GM12878 (cell line): ENCODE data around the gene BCHE. TPM values are rescaled to one million over a fixed set of nuclear protein-coding genes. Genes with fewer than 3 reads are reported as not detected.

Source experiments
- ATAC-seq: fragments of 200-7000 bp; cut with Tn5 transposase; 3 replicates; pipeline ENCODE4 v1.9.1; 2020; ENCODE audit warnings: mild to moderate bottlenecking, moderate library complexity
- Bru-seq: library from RNA; stranded (reverse); fragments of 400-500 nt; gene quantifications from one replicate; lab custom pipeline; 2021; lab: Mats Ljungman, UMichigan
- BruChase-seq, 2 experiments: library from RNA; stranded (reverse); fragments of 400-500 nt; gene quantifications; one replicate each; lab custom pipeline; 2021; lab: Mats Ljungman, UMichigan
- BruUV-seq: library from RNA; stranded (reverse); fragments of 400-500 nt; replicated peaks from 2 replicates; lab custom pipeline; 2021; lab: Mats Ljungman, UMichigan
- CTCF ChIA-PET: fragments of 300-600 bp; sonication (Branson Sonifier 250); formaldehyde crosslinking; extraction: SDS; loops from one replicate; lab custom pipeline; 2021; ENCODE audit warnings: inconsistent platforms; lab: Yijun Ruan, JAX
- POLR2A ChIA-PET: fragments of 350-600 bp; formaldehyde crosslinking; extraction: SDS; loops from one replicate; lab custom pipeline; 2021; ENCODE audit warnings: inconsistent platforms; lab: Charles Lee
- RAD21 ChIA-PET: fragments of 300-600 bp; sonication (Branson Sonifier 250); formaldehyde crosslinking; loops from one replicate; lab custom pipeline; 2023; ENCODE audit warnings: antibody characterized with exemption; ENCODE audit not compliant: unreplicated experiment; lab: Charles Lee
- SMC1A ChIA-PET: fragments of 300-600 bp; sonication (Branson Sonifier 250); formaldehyde crosslinking; loops from one replicate; lab custom pipeline; 2023; ENCODE audit not compliant: unreplicated experiment, uncharacterized antibody; lab: Charles Lee
- DNase-seq: peaks from one replicate; pipeline ENCODE4 v3.0.0-alpha.2; 2011; ENCODE audit warnings: low read depth, low spot score
- FAIRE-seq: peaks from 3 replicates; lab custom pipeline; 2011; peaks lifted over from hg19 to GRCh38; lab: Jason Lieb, UNC
- H2AFZ ChIP-seq: 2 replicates; pipeline ENCODE4 v1.6.0; 2011; ENCODE audit warnings: low read depth, low read length, control low read depth; ENCODE audit not compliant: control insufficient read depth
- H3K27ac ChIP-seq: 2 replicates; pipeline ENCODE4 v1.5.1; 2011; ENCODE audit warnings: control low read depth; ENCODE audit not compliant: control insufficient read depth, insufficient read depth
- H3K27me3 ChIP-seq, 2 experiments: replicated peaks in 1 of 2; 2 replicates each; pipeline versions ENCODE4 v1.6.0 to v1.6.1; 2011; ENCODE audit warnings: low read length in 1 of 2; ENCODE audit not compliant: control insufficient read depth in 2 of 2, insufficient read depth in 2 of 2
- H3K36me3 ChIP-seq, 2 experiments: 2 replicates each; pipeline ENCODE4 v1.5.1; 2011; ENCODE audit warnings: low read length in 1 of 2; ENCODE audit not compliant: control insufficient read depth in 2 of 2, insufficient read depth in 2 of 2
- H3K4me1 ChIP-seq: 2 replicates; pipeline ENCODE4 v1.6.1; 2011; ENCODE audit warnings: mild to moderate bottlenecking, low read length, moderate library complexity, mixed read lengths; ENCODE audit not compliant: control insufficient read depth, insufficient read depth
- H3K4me2 ChIP-seq: 2 replicates; pipeline ENCODE4 v1.6.0; 2011; ENCODE audit warnings: control low read depth; ENCODE audit not compliant: control insufficient read depth, insufficient read depth
- H3K4me3 ChIP-seq: fragments of 200-600 bp; sonication (generic); 2 replicates; pipeline ENCODE4 v1.5.1; 2016
- H3K79me2 ChIP-seq: 2 replicates; pipeline ENCODE4 v1.6.0; 2011; ENCODE audit warnings: low read length; ENCODE audit not compliant: control insufficient read depth, insufficient read depth
- H3K9ac ChIP-seq: 2 replicates; pipeline ENCODE4 v1.8.0; 2011; ENCODE audit warnings: low read length, control low read depth, mixed read lengths; ENCODE audit not compliant: control insufficient read depth, insufficient read depth
- H3K9me3 ChIP-seq: replicated peaks from 3 replicates; pipeline ENCODE4 v1.5.1; 2011; ENCODE audit warnings: mild to moderate bottlenecking, low read length; ENCODE audit not compliant: control insufficient read depth, insufficient read depth
- H4K20me1 ChIP-seq: 2 replicates; pipeline ENCODE4 v1.6.0; 2011; ENCODE audit not compliant: control insufficient read depth, insufficient read depth
- BHLHE40 ChIP-seq, 2 experiments: fragments of 450-650 bp in 1 of 2; IDR thresholded peaks; 2 replicates each; pipeline ENCODE4 v1.6.1; 2011 to 2017; ENCODE audit warnings: low read depth in 2 of 2, borderline replicate concordance in 1 of 2, improper control_type of control experiment in 1 of 2, low read length in 1 of 2, mild to moderate bottlenecking in 1 of 2
- DPF2 ChIP-seq: fragments of 450-650 bp; IDR thresholded peaks from 2 replicates; pipeline ENCODE4 v1.6.1; 2017; ENCODE audit warnings: mild to moderate bottlenecking
- EZH2 ChIP-seq: IDR thresholded peaks from 2 replicates; pipeline ENCODE4 v1.6.1; 2012; ENCODE audit warnings: low read depth, mild to moderate bottlenecking, control low read depth, inconsistent platforms, low read length, borderline replicate concordance; ENCODE audit not compliant: control insufficient read depth
- HDGF ChIP-seq: fragments of 450-650 bp; IDR thresholded peaks from 2 replicates; pipeline ENCODE4 v1.6.1; 2016; ENCODE audit warnings: antibody characterized with exemption
- IKZF1 ChIP-seq: fragments of 450-650 bp; conservative IDR thresholded peaks from 2 replicates; pipeline ENCODE4 v1.6.1; 2017; ENCODE audit warnings: antibody characterized with exemption, mild to moderate bottlenecking
- NBN ChIP-seq: fragments of 450-650 bp; IDR thresholded peaks from 2 replicates; pipeline ENCODE4 v1.6.1; 2016
- NKRF ChIP-seq: fragments of 450-650 bp; conservative IDR thresholded peaks from 2 replicates; pipeline ENCODE4 v1.6.1; 2017; ENCODE audit warnings: mild to moderate bottlenecking, moderate library complexity
- RB1 ChIP-seq: fragments of 450-650 bp; formaldehyde crosslinking; IDR thresholded peaks from 2 replicates; pipeline ENCODE4 v1.6.1; 2017; ENCODE audit warnings: mild to moderate bottlenecking, borderline replicate concordance
- RELA ChIP-seq: fragments of 450-650 bp; IDR thresholded peaks from 2 replicates; pipeline ENCODE4 v1.8.0; 2014; ENCODE audit warnings: borderline replicate concordance; ENCODE audit not compliant: partially characterized antibody
- SMC3 ChIP-seq: IDR thresholded peaks from 2 replicates; pipeline ENCODE4 v1.6.1; 2011; ENCODE audit warnings: low read length, improper control_type of control experiment, borderline replicate concordance
- TBL1XR1 ChIP-seq: IDR thresholded peaks from 2 replicates; pipeline ENCODE4 v1.6.1; 2012; ENCODE audit warnings: low read depth, low read length, improper control_type of control experiment
- WGBS: methylation state at CpG from one replicate; pipeline ENCODE4 v1.1.6; 2016; ENCODE audit warnings: low lambda C conversion rate; ENCODE audit not compliant: insufficient replicate concordance, insufficient coverage; ENCODE audit errors: missing lambda C conversion rate; 5-methylcytosine and 5-hydroxymethylcytosine counted together
- in situ Hi-C: fragments of 300-500 bp; cut with MboI; formaldehyde crosslinking; loops from 9 replicates; pipeline ENCODE4 v1.14.3; 2018; ENCODE audit warnings: mixed read lengths
- intact Hi-C: fragments of 100-400 bp; cut with micrococcal nuclease; formaldehyde crosslinking; loops from one replicate; pipeline ENCODE4 v1.14.2; 2022; ENCODE audit not compliant: unreplicated experiment
- long read RNA-seq, 2 experiments: library from polyadenylated mRNA; unstranded; transcript quantifications; one replicate each; pipeline ENCODE4 v2.0.0, GENCODE V29; 2019 to 2020
- polyA minus RNA-seq, 3 experiments: library from RNA; depleted of rRNA, polyadenylated mRNA; stranded (reverse); fragments of >200 nt; gene quantifications; 2 replicates each; pipeline ENCODE4 v1.2.3, GENCODE V29; 2011
- polyA plus RNA-seq, 11 experiments: library from polyadenylated mRNA; depleted of rRNA in 4 of 11; unstranded in 6 of 11; stranded (reverse) in 5 of 11; fragments of >200 nt; fragmentation: Nextera tagmentation in 4 of 11; fragmentation: Illumina TruSeq in 1 of 11; extraction: Ambion mirVana in 4 of 11; extraction: Trizol in 1 of 11; gene quantifications; 1 replicate in 1 of 11; 2 replicates in 10 of 11; pipeline versions ENCODE4 v1.2.1 to v1.2.3, GENCODE V29; 2011 to 2016; ENCODE audit warnings: inconsistent platforms in 2 of 11, missing spikeins in 2 of 11, low read depth in 1 of 11
- total RNA-seq, 4 experiments: library from RNA; depleted of rRNA in 3 of 4; stranded (reverse); fragments of >200 nt in 3 of 4; fragmentation: Illumina TruSeq in 1 of 4; extraction: Trizol in 1 of 4; gene quantifications; 2 replicates each; pipeline versions ENCODE4 v1.2.1 to v1.2.3, GENCODE V29; 2013 to 2021
- TF ChIP-seq, protein P1 (sequence below): fragments of 450-650 bp; IDR thresholded peaks from 2 replicates; pipeline ENCODE4 v1.6.1; 2016; ENCODE audit warnings: mild to moderate bottlenecking
- TF ChIP-seq, protein P2 (sequence below): fragments of 450-650 bp; IDR thresholded peaks from 2 replicates; pipeline ENCODE4 v1.6.1; 2017; ENCODE audit warnings: borderline replicate concordance

The BCHE gene
- total RNA-seq (2013; cell fraction: nucleolus; rRNA removed): 301 and 307 TPM in 2 replicates
- total RNA-seq (2014; rRNA removed): 18.2 and 22.6 TPM in 2 replicates
- 29.3 and 32.4 TPM in 2 replicates for total RNA-seq (2014; rRNA removed; fragmentation: Illumina TruSeq; extraction: Trizol)
- total RNA-seq (2021): 16.3 and 16.8 TPM in 2 replicates
- 0.49 TPM for polyA plus RNA-seq (2011; ENCODE audit: low read depth)
- 233 and 435 TPM in 2 replicates for polyA plus RNA-seq (2011; rRNA removed)
- polyA plus RNA-seq (2011; cell fraction: cytosol; rRNA removed): 73.1 and 90.3 TPM in 2 replicates
- polyA plus RNA-seq (2011; cell fraction: nucleus; rRNA removed): 83.6 and 115 TPM in 2 replicates
- 0.27 and 0.36 TPM in 2 replicates for polyA plus RNA-seq (2012)
- polyA plus RNA-seq (2014; fragmentation: Illumina TruSeq; extraction: Trizol): 33.1 and 43.5 TPM in 2 replicates
- polyA plus RNA-seq (2014; fragmentation: Nextera tagmentation; extraction: Ambion mirVana): 10 to 100 TPM; 36.0 to 54.5 TPM
- polyA plus RNA-seq (2014; rRNA removed): 12.6 and 17.3 TPM in 2 replicates
- polyA plus RNA-seq (2016; fragmentation: Nextera tagmentation; extraction: Ambion mirVana): 10 to 100 TPM; 26.5 to 29.3 TPM
- 148 and 163 TPM in 2 replicates for polyA minus RNA-seq (2011; rRNA and poly(A)+ RNA removed)
- 35.0 and 39.0 TPM in 2 replicates for polyA minus RNA-seq (2011; cell fraction: cytosol; rRNA and poly(A)+ RNA removed)
- 172 and 176 TPM in 2 replicates for polyA minus RNA-seq (2011; cell fraction: nucleus; rRNA and poly(A)+ RNA removed)
- percentile 52 among the genes with signal in this experiment for Bru-seq, nascent RNA
- BruChase-seq, experiment 1, labeled RNA remaining after a 6-hour chase: percentile 43 among the genes with signal in this experiment
- BruChase-seq, experiment 2, labeled RNA remaining after a 2-hour chase: percentile 44 among the genes with signal in this experiment
- long read RNA-seq, experiment 1, transcript BCHE-202 (3 exons, 702 nt): minor isoform, 15 of 203 reads
- long read RNA-seq, experiment 1, transcript BCHE-201 (4 exons, 2,454 nt): major isoform, 160 of 203 reads
- long read RNA-seq, experiment 1, partial matches to known transcripts: 17 of 203 reads
- long read RNA-seq, experiment 1, other reads (novel, unspliced or antisense): 11 of 203 reads
- long read RNA-seq, experiment 2, transcript BCHE-202 (3 exons, 702 nt): minor isoform, 102 of 2,504 reads
- long read RNA-seq, experiment 2, transcript BCHE-201 (4 exons, 2,454 nt): major isoform, 2,005 of 2,504 reads
- long read RNA-seq, experiment 2, partial matches to known transcripts: 267 of 2,504 reads
- long read RNA-seq, experiment 2, other reads (novel, unspliced or antisense): 122 of 2,504 reads

GRCh38 chr3:165837058-165837525 lies at the start of gene BCHE:
TSS of gene BCHE (minus strand) at chr3:165837423. CDS start at chr3:165831033, 6,390 bp downstream.
- in situ Hi-C loops: no loop called here
- TF ChIP-seq BHLHE40 (IDR thresholded peaks at IDR 0.05; ENCODE audit: borderline replicate concordance in 1 of 2, low read depth in 2 of 2, low read length in 1 of 2): peak in 1 of 2 experiments; percentile 2; a peak in 1 of 4 replicates
- no peak for TF ChIP-seq HDGF
- no peak for TF ChIP-seq TBL1XR1
- TF ChIP-seq RELA: no peak
- peak; percentile 71; the same call in 1 of the 2 replicates for TF ChIP-seq RB1
- TF ChIP-seq IKZF1: peak; percentile 72
- 0 out of 2 replicates have a peak, but pooled peaks have one; percentile 43 for TF ChIP-seq NKRF
- TF ChIP-seq, protein P1, sequence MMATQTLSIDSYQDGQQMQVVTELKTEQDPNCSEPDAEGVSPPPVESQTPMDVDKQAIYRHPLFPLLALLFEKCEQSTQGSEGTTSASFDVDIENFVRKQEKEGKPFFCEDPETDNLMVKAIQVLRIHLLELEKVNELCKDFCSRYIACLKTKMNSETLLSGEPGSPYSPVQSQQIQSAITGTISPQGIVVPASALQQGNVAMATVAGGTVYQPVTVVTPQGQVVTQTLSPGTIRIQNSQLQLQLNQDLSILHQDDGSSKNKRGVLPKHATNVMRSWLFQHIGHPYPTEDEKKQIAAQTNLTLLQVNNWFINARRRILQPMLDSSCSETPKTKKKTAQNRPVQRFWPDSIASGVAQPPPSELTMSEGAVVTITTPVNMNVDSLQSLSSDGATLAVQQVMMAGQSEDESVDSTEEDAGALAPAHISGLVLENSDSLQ: 0 out of 2 replicates have a peak, but pooled peaks have one; percentile 7
- TF ChIP-seq SMC3: no peak
- peak; percentile 35; the same call in 1 of the 2 replicates for TF ChIP-seq DPF2
- no peak for TF ChIP-seq EZH2
- peak; percentile 71; the same call in 1 of the 2 replicates for TF ChIP-seq NBN
- TF ChIP-seq, protein P2, sequence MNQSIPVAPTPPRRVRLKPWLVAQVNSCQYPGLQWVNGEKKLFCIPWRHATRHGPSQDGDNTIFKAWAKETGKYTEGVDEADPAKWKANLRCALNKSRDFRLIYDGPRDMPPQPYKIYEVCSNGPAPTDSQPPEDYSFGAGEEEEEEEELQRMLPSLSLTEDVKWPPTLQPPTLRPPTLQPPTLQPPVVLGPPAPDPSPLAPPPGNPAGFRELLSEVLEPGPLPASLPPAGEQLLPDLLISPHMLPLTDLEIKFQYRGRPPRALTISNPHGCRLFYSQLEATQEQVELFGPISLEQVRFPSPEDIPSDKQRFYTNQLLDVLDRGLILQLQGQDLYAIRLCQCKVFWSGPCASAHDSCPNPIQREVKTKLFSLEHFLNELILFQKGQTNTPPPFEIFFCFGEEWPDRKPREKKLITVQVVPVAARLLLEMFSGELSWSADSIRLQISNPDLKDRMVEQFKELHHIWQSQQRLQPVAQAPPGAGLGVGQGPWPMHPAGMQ: peak; percentile 31; the same call in 1 of the 2 replicates

More at GRCh38 chr3:165837058-165837525, at the start of gene BCHE:
- intact Hi-C loops: no loop called here
- POLR2A ChIA-PET: interaction anchor here (0.5 to 1.6 kb wide), 6 partner anchors 10 to 29 kb away, joined by 3 to 7 read pairs (median 4); no protein-coding TSS in a partner anchor
- DNase-seq: no peak
- 28% methylated on average over 6 of the region's 6 CpGs for WGBS
- no peak for FAIRE-seq
- Histone ChIP-seq H2AFZ (no peak within 1 kb of the TSS), H3K9me3 (no peaks in the 10 kb centered on the region), H3K27me3 (no peaks in the 10 kb centered on the region), H3K79me2 (no peaks in the 10 kb centered on the region), H4K20me1 (no peaks in the 10 kb centered on the region), H3K9ac (no peak within 1 kb of the TSS), H3K4me3 (no peak within 1 kb of the TSS), H3K4me2 (no peak within 1 kb of the TSS), H3K27ac (no peak within 1 kb of the TSS), H3K36me3 (no peaks in the 10 kb centered on the region), H3K4me1 (no peaks in the 10 kb centered on the region)
- RAD21 ChIA-PET: interaction anchor here (0.6 to 4.6 kb wide), 18 partner anchors 9 to 552 kb away, joined by 3 to 87 read pairs (median 4); no protein-coding TSS in a partner anchor
- BruUV-seq: no TSS peak
- CTCF ChIA-PET: interaction anchor here (0.9 to 2.0 kb wide), 3 partner anchors 11 to 35 kb away, joined by 3 to 4 read pairs (median 3); no protein-coding TSS in a partner anchor
- ATAC-seq: peak; percentile 52
- SMC1A ChIA-PET: interaction anchor here (0.5 to 4.3 kb wide), 15 partner anchors 8 to 112 kb away, joined by 3 to 55 read pairs (median 5); no protein-coding TSS in a partner anchor
